Caco-2 (cell line): ENCODE data around the gene DENND6B. TPM values are rescaled to one million over a fixed set of nuclear protein-coding genes. Genes with fewer than 3 reads are reported as not detected.

Source experiments
- BruUV-seq: library from RNA; stranded (reverse); fragments of 400-500 nt; replicated peaks from 2 replicates; lab custom pipeline; 2021; lab: Mats Ljungman, UMichigan
- CTCF ChIA-PET: fragments of 300-600 bp; sonication (Branson Sonifier 250); formaldehyde crosslinking; loops from one replicate; lab custom pipeline; 2022; ENCODE audit warnings: antibody characterized with exemption; lab: Charles Lee
- POLR2A ChIA-PET: fragments of 300-600 bp; sonication (Branson Sonifier 250); formaldehyde crosslinking; loops from one replicate; lab custom pipeline; 2022; ENCODE audit warnings: antibody characterized with exemption; lab: Charles Lee
- DNase-seq, 2 experiments: peaks; one replicate each; pipeline versions ENCODE4 v3.0.0 to v3.0.0-alpha.2; 2020 to 2022
- H3K27me3 ChIP-seq: replicated peaks from 2 replicates; pipeline ENCODE4 v1.6.0; 2011; ENCODE audit warnings: low read length; ENCODE audit not compliant: control insufficient read depth, insufficient read depth
- H3K36me3 ChIP-seq: 2 replicates; pipeline ENCODE4 v1.5.1; 2011; ENCODE audit warnings: low read length; ENCODE audit not compliant: control insufficient read depth, insufficient read depth
- H3K4me1 ChIP-seq: fragments of 250-450 bp; sonication (Bioruptor Pico); 2 replicates; pipeline ENCODE4 v1.5.1; 2020; ENCODE audit warnings: mild to moderate bottlenecking
- H3K4me3 ChIP-seq: 2 replicates; pipeline ENCODE4 v1.5.1; 2011; ENCODE audit warnings: low read depth, mild to moderate bottlenecking, control low read depth, low read length
- H3K9me3 ChIP-seq: fragments of 250-450 bp; sonication (Bioruptor Pico); 2 replicates; pipeline ENCODE4 v1.5.1; 2020; ENCODE audit warnings: mild to moderate bottlenecking, moderate library complexity
- H3K27ac Mint-ChIP-seq: one replicate; pipeline ENCODE4 v1.8.0; 2022; ENCODE audit warnings: mixed read lengths; ENCODE audit not compliant: unreplicated experiment
- H3K27me3 Mint-ChIP-seq: one replicate; pipeline ENCODE4 v1.8.0; 2022; ENCODE audit warnings: mixed read lengths; ENCODE audit not compliant: insufficient read depth, unreplicated experiment
- H3K36me3 Mint-ChIP-seq: one replicate; pipeline ENCODE4 v1.8.0; 2022; ENCODE audit warnings: mild to moderate bottlenecking, mixed read lengths; ENCODE audit not compliant: insufficient read depth, unreplicated experiment
- H3K4me1 Mint-ChIP-seq: one replicate; pipeline ENCODE4 v1.8.0; 2022; ENCODE audit warnings: low read depth, mixed read lengths; ENCODE audit not compliant: unreplicated experiment
- H3K4me3 Mint-ChIP-seq: one replicate; pipeline ENCODE4 v1.8.0; 2022; ENCODE audit warnings: mild to moderate bottlenecking, moderate library complexity, mixed read lengths; ENCODE audit not compliant: unreplicated experiment
- H3K9me3 Mint-ChIP-seq: one replicate; pipeline ENCODE4 v1.8.0; 2022; ENCODE audit warnings: mixed read lengths; ENCODE audit not compliant: unreplicated experiment
- intact Hi-C: fragments of 100-400 bp; cut with micrococcal nuclease; formaldehyde crosslinking; loops from one replicate; pipeline ENCODE4 v1.10.0; 2022; ENCODE audit not compliant: unreplicated experiment
- total RNA-seq: library from RNA; stranded (reverse); gene quantifications from 2 replicates; pipeline ENCODE4 v1.2.3, GENCODE V29; 2022
- TF ChIP-seq, protein P1 (sequence below), 2 experiments: fragments of 200-600 bp in 1 of 2; IDR thresholded peaks; 1 replicate in 1 of 2; 2 replicates in 1 of 2; pipeline versions ENCODE4 v1.5.1 to v1.8.0; 2011 to 2022; ENCODE audit warnings: antibody characterized with exemption in 1 of 2, control low read depth in 1 of 2, inconsistent platforms in 1 of 2, low read depth in 1 of 2, low read length in 1 of 2, mild to moderate bottlenecking in 1 of 2, moderate library complexity in 1 of 2; ENCODE audit not compliant: insufficient read depth in 1 of 2, severe bottlenecking in 1 of 2, unreplicated experiment in 1 of 2

Gene DENND6B
- total RNA-seq, 1 experiment from 2014 or later: 3.4 TPM

DNA sequence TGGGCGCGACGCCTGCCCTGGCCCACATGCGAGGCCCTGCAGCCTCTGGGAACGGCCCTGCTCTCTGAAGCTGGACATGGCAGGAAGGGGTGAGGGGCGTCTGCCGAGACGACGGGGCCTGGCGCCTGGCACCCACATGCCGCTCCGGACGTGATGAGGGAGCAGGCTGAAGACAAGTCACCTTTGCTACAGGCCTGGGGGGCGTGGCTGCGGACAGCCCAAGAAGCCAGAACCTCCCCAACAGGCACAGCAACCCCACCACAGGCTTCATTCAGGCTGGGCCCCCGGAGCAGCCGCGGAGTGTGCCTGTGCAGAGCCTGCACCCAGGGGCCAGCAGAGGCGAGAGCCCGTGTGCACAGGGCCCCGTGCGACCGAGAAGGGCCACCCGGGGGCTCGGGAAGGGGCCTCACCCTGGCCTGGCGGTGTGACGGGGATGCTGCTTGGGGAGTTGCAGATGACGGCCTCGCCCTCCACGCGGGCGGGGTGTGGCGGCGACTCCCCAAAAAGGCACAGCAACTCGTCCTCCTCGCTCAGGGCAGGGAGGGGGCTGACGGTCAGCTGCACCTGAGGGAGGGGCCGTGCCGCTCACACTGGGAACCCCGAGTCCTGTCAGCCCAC is 40.0 kb downstream of the DENND6B start:
- POLR2A ChIA-PET: no interaction called here
- Histone ChIP-seq H3K4me1 (peaks cover 14% of the 10 kb centered on the region), H3K9me3 (no peaks in the 10 kb centered on the region), H3K4me3 (no peak overlapping the region), H3K36me3 (peaks cover 9% of the 10 kb centered on the region), H3K27me3 (no peaks in the 10 kb centered on the region)
- CTCF ChIA-PET: no interaction called here
- TF ChIP-seq, protein P1, sequence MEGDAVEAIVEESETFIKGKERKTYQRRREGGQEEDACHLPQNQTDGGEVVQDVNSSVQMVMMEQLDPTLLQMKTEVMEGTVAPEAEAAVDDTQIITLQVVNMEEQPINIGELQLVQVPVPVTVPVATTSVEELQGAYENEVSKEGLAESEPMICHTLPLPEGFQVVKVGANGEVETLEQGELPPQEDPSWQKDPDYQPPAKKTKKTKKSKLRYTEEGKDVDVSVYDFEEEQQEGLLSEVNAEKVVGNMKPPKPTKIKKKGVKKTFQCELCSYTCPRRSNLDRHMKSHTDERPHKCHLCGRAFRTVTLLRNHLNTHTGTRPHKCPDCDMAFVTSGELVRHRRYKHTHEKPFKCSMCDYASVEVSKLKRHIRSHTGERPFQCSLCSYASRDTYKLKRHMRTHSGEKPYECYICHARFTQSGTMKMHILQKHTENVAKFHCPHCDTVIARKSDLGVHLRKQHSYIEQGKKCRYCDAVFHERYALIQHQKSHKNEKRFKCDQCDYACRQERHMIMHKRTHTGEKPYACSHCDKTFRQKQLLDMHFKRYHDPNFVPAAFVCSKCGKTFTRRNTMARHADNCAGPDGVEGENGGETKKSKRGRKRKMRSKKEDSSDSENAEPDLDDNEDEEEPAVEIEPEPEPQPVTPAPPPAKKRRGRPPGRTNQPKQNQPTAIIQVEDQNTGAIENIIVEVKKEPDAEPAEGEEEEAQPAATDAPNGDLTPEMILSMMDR (IDR thresholded peaks at IDR 0.05; ENCODE audit: insufficient read depth in 1 of 2, low read depth in 1 of 2, low read length in 1 of 2, severe bottlenecking in 1 of 2, unreplicated experiment in 1 of 2): no peak
- Mint-ChIP-seq H3K27ac (no peak overlapping the region), H3K4me3 (no peak overlapping the region), H3K9me3 (no peaks in the 10 kb centered on the region), H3K4me1 (no peaks in the 10 kb centered on the region), H3K27me3 (no peaks in the 10 kb centered on the region), H3K36me3 (peaks cover 53% of the 10 kb centered on the region)
- no TSS peak for BruUV-seq
- intact Hi-C loops: no loop called here
- DNase-seq: no peak

DNA sequence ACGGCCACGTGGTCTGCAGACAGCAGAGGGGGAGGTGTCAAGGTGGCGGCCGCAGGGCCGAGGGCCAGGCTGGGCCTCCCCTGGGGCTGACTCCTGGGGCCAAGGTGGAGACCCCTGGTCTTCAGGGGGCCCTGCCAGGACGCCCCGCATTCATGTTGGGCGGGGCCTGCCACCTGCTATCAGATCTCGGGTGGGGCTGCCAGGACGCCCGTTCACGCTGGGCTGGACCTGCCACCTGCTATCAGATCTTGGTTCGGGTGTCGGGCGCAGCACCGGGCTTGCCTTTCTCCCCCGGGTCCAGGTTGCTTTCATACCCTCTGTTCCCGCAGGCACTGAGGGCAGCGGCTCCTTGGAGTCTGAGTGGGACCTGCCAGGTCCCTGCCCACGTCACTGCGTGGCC is 40.5 kb downstream of the DENND6B start:
- H3K4me3 Mint-ChIP-seq: no peak overlapping the region
- H3K27ac Mint-ChIP-seq: no peak overlapping the region
- ChIA-PET CTCF (no interaction called here), POLR2A (no interaction called here)
- no peaks in the 10 kb centered on the region for H3K9me3 ChIP-seq
- H3K27me3 Mint-ChIP-seq: no peaks in the 10 kb centered on the region
- no TSS peak for BruUV-seq
- H3K4me1 Mint-ChIP-seq: no peaks in the 10 kb centered on the region
- H3K4me1 ChIP-seq: peaks cover 18% of the 10 kb centered on the region
- TF ChIP-seq, protein P1 (IDR thresholded peaks at IDR 0.05; ENCODE audit: insufficient read depth in 1 of 2, low read depth in 1 of 2, low read length in 1 of 2, severe bottlenecking in 1 of 2, unreplicated experiment in 1 of 2): no peak
- H3K4me3 ChIP-seq: no peak overlapping the region
- H3K36me3 ChIP-seq: peaks cover 12% of the 10 kb centered on the region
- H3K27me3 ChIP-seq: no peaks in the 10 kb centered on the region
- DNase-seq: no peak
- intact Hi-C loops: no loop called here
- H3K36me3 Mint-ChIP-seq: peaks cover 49% of the 10 kb centered on the region
- H3K9me3 Mint-ChIP-seq: no peaks in the 10 kb centered on the region

DNA sequence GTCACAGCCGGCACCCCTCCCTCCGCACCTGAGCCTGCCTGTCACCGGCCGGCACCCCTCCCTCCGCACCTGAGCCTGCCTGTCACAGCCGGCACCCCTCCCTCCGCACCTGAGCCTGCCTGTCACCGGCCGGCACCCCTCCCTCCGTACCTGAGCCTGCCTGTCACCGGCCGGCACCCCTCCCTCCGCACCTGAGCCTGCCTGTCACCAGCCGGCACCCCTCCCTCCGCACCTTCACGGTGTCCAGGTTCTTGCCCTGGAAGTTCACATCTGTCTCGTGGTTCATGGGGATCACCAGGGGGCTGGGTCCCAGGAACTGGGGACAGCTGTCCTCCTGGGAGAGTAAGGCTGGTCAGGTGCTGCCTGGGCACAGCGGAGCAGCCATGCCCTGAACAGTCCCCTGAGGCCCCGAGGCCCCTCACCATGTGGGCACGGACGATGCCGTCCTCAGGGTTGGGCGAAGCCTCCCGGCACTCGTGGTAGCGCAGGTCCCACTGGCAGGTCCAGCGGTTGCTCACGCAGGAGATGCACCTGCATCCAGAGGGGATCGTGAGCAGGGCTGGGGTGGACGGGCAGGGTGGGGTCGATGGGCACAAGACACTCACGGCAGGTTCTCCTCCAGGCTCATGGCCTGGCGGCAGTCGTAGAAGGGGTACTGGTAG is 41.1 kb downstream of the DENND6B start:
- no peak overlapping the region for H3K4me3 ChIP-seq
- H3K27me3 ChIP-seq: no peaks in the 10 kb centered on the region
- intact Hi-C loops: no loop called here
- BruUV-seq: no TSS peak
- H3K9me3 ChIP-seq: no peaks in the 10 kb centered on the region
- H3K36me3 Mint-ChIP-seq: peaks cover 49% of the 10 kb centered on the region
- no peak overlapping the region for H3K27ac Mint-ChIP-seq
- ChIA-PET POLR2A (no interaction called here), CTCF (no interaction called here)
- TF ChIP-seq, protein P1 (IDR thresholded peaks at IDR 0.05; ENCODE audit: insufficient read depth in 1 of 2, low read depth in 1 of 2, low read length in 1 of 2, severe bottlenecking in 1 of 2, unreplicated experiment in 1 of 2): no peak
- no peaks in the 10 kb centered on the region for H3K27me3 Mint-ChIP-seq
- DNase-seq: no peak
- H3K36me3 ChIP-seq: peaks cover 10% of the 10 kb centered on the region
- peaks cover 18% of the 10 kb centered on the region for H3K4me1 ChIP-seq
- no peak overlapping the region for H3K4me3 Mint-ChIP-seq
- H3K9me3 Mint-ChIP-seq: no peaks in the 10 kb centered on the region
- no peaks in the 10 kb centered on the region for H3K4me1 Mint-ChIP-seq
